Ascending aorta (tissue), 2 donors: ENCODE measurements around the gene IKZF5. TPM values are rescaled to one million over a fixed set of nuclear protein-coding genes. Genes with fewer than 3 reads are reported as not detected.

ENCODE experiments used
- DNase-seq, 2 donors: peaks; one replicate each; pipeline ENCODE4 v3.0.0-alpha.2; 2019; ENCODE audit warnings: low spot score in 2 of 2
- H3K27ac ChIP-seq, 2 donors: fragments of 200-600 bp; sonication (generic); one replicate each; pipeline ENCODE4 v1.5.1; 2016 to 2017; ENCODE audit warnings: mild to moderate bottlenecking in 1 of 2
- H3K27me3 ChIP-seq: fragments of 200-600 bp; sonication (generic); one replicate; pipeline ENCODE4 v1.5.1; 2017
- H3K36me3 ChIP-seq, 2 donors: fragments of 200-600 bp; sonication (generic); one replicate each; pipeline ENCODE4 v1.5.1; 2016
- H3K4me1 ChIP-seq, 2 donors: fragments of 200-600 bp; sonication (generic); one replicate each; pipeline ENCODE4 v1.5.1; 2016 to 2017; ENCODE audit warnings: mild to moderate bottlenecking in 1 of 2
- H3K4me3 ChIP-seq, 2 donors: fragments of 200-600 bp; sonication (generic); one replicate each; pipeline ENCODE4 v1.5.1; 2016 to 2017; ENCODE audit warnings: mild to moderate bottlenecking in 1 of 2
- H3K9me3 ChIP-seq, 2 donors: fragments of 200-600 bp; sonication (generic); one replicate each; pipeline ENCODE4 v1.5.1; 2016
- intact Hi-C: fragments of 100-400 bp; cut with DNase I; formaldehyde crosslinking; loops from one replicate; pipeline ENCODE4 v1.15.1; 2023
- total RNA-seq: library from RNA; depleted of rRNA; stranded (reverse); fragments of >200 nt; gene quantifications from one replicate; pipeline ENCODE4 v1.1.0, GENCODE V29; 2016
- TF ChIP-seq, protein P1 (sequence below), 3 experiments: fragments of 200-600 bp in 2 of 3; fragments of 450-650 bp in 1 of 3; sonication (generic) in 2 of 3; IDR thresholded peaks; one replicate each; pipeline ENCODE4 v1.5.1; 2016 to 2019; ENCODE audit warnings: antibody characterized with exemption in 3 of 3, mild to moderate bottlenecking in 1 of 3, moderate library complexity in 1 of 3

IKZF5 gene
- total RNA-seq, 1 donor from 2014 or later = 4.3 TPM

DNA sequence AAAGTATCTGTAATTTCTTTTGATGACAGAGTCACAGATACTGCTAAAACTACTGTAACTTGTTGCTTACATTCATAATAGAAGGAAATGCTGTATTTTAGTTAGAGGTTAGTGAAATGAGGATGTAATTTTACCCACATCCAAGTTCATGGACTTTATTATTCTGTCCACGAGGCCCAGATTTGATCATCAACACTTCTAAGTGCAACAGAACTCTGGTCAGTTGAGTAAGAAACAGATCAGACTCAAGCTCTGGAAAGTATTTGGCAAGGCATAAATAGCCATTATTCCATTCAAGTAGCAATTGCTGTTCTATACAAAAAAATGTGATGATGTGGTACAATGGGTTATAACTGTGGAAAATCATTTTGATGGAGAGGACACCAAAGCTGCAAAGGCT is 22.5 kb upstream of the IKZF5 start:
- Histone ChIP-seq H3K4me3 (no peak overlapping the region), H3K27ac (no peak overlapping the region), H3K36me3 (peaks cover 0 to 20% of the 10 kb centered on the region in 2 donors), H3K9me3 (no peaks in the 10 kb centered on the region), H3K27me3 (no peaks in the 10 kb centered on the region), H3K4me1 (no peaks in the 10 kb centered on the region)
- no peak for DNase-seq
- intact Hi-C loops = no loop called here
- TF ChIP-seq, protein P1, sequence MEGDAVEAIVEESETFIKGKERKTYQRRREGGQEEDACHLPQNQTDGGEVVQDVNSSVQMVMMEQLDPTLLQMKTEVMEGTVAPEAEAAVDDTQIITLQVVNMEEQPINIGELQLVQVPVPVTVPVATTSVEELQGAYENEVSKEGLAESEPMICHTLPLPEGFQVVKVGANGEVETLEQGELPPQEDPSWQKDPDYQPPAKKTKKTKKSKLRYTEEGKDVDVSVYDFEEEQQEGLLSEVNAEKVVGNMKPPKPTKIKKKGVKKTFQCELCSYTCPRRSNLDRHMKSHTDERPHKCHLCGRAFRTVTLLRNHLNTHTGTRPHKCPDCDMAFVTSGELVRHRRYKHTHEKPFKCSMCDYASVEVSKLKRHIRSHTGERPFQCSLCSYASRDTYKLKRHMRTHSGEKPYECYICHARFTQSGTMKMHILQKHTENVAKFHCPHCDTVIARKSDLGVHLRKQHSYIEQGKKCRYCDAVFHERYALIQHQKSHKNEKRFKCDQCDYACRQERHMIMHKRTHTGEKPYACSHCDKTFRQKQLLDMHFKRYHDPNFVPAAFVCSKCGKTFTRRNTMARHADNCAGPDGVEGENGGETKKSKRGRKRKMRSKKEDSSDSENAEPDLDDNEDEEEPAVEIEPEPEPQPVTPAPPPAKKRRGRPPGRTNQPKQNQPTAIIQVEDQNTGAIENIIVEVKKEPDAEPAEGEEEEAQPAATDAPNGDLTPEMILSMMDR (IDR thresholded peaks at IDR 0.05) = no peak

GRCh38 chr10:123027861-123028260 is 19.3 kb upstream of the IKZF5 start:
- Histone ChIP-seq H3K4me3 (no peak overlapping the region), H3K9me3 (no peaks in the 10 kb centered on the region), H3K36me3 (peaks cover 0 to 5% of the 10 kb centered on the region in 2 donors), H3K4me1 (no peaks in the 10 kb centered on the region), H3K27ac (no peak overlapping the region), H3K27me3 (no peaks in the 10 kb centered on the region)
- intact Hi-C loops = no loop called here
- TF ChIP-seq, protein P1 (IDR thresholded peaks at IDR 0.05) = no peak
- DNase-seq = no peak

GRCh38 chr10:123026302-123026701 is 17.7 kb upstream of the IKZF5 start:
- no peak overlapping the region for H3K27ac ChIP-seq
- no peak for DNase-seq
- H3K4me3 ChIP-seq = no peak overlapping the region
- peaks cover 0 to 5% of the 10 kb centered on the region in 2 donors for H3K36me3 ChIP-seq
- H3K4me1 ChIP-seq = no peaks in the 10 kb centered on the region
- H3K27me3 ChIP-seq = no peaks in the 10 kb centered on the region
- intact Hi-C loops = no loop called here
- TF ChIP-seq, protein P1 (IDR thresholded peaks at IDR 0.05) = no peak
- no peaks in the 10 kb centered on the region for H3K9me3 ChIP-seq

GRCh38 chr10:123024540-123024939 is 15.9 kb upstream of the IKZF5 start:
- no peak for DNase-seq

GRCh38 chr10:123021517-123021916 is 12.9 kb upstream of the IKZF5 start:
- H3K27ac ChIP-seq = no peak overlapping the region
- no peaks in the 10 kb centered on the region for H3K9me3 ChIP-seq
- DNase-seq = no peak
- H3K36me3 ChIP-seq = no peaks in the 10 kb centered on the region
- no peaks in the 10 kb centered on the region for H3K4me1 ChIP-seq
- H3K4me3 ChIP-seq = no peak overlapping the region
- intact Hi-C loops = no loop called here
- TF ChIP-seq, protein P1 (IDR thresholded peaks at IDR 0.05) = no peak
- H3K27me3 ChIP-seq = no peaks in the 10 kb centered on the region

More at GRCh38 chr10:123024540-123024939, 15.9 kb upstream of the IKZF5 start:
- H3K9me3 ChIP-seq = no peaks in the 10 kb centered on the region
- H3K4me3 ChIP-seq = no peak overlapping the region
- H3K4me1 ChIP-seq = no peaks in the 10 kb centered on the region
- peaks cover 0 to 3% of the 10 kb centered on the region in 2 donors for H3K36me3 ChIP-seq
- TF ChIP-seq, protein P1 (IDR thresholded peaks at IDR 0.05) = no peak
- no peaks in the 10 kb centered on the region for H3K27me3 ChIP-seq
- H3K27ac ChIP-seq = no peak overlapping the region
- intact Hi-C loops = no loop called here
